K562 (cell line): Measurements from ENCODE around the gene TMEM184B. TPM values are rescaled to one million over a fixed set of nuclear protein-coding genes. Genes with fewer than 3 reads are reported as not detected.

Source experiments
- C11orf30 ChIP-seq: fragments of 450-650 bp; IDR thresholded peaks from 2 replicates; pipeline ENCODE4 v1.6.1; 2016; ENCODE audit warnings: low read depth, mild to moderate bottlenecking
- DDX20 ChIP-seq: fragments of 450-650 bp; IDR thresholded peaks from 2 replicates; pipeline ENCODE4 v1.6.1; 2016; ENCODE audit warnings: missing genetic modification characterization, low read depth, mild to moderate bottlenecking, missing compliant biosample characterization, moderate library complexity
- HBP1 ChIP-seq: fragments of 450-650 bp; formaldehyde crosslinking; IDR thresholded peaks from 2 replicates; pipeline ENCODE4 v1.4.0; 2022; ENCODE audit warnings: missing genetic modification characterization
- HMBOX1 ChIP-seq: sonication (generic); IDR thresholded peaks from 2 replicates; pipeline ENCODE4 v1.6.1; 2016
- MCM5 ChIP-seq: fragments of 450-650 bp; IDR thresholded peaks from 2 replicates; pipeline ENCODE4 v1.6.1; 2016; ENCODE audit warnings: low read depth
- MTA1 ChIP-seq: fragments of 450-650 bp; IDR thresholded peaks from 2 replicates; pipeline ENCODE4 v1.6.1; 2017; ENCODE audit warnings: borderline replicate concordance
- NRF1 ChIP-seq, 2 experiments: fragments of 450-650 bp; IDR thresholded peaks in 1 of 2; conservative IDR thresholded peaks in 1 of 2; 2 replicates each; pipeline ENCODE4 v1.6.1; 2014; ENCODE audit warnings: mild to moderate bottlenecking in 2 of 2
- SFPQ ChIP-seq: fragments of 200-400 bp; formaldehyde crosslinking; IDR thresholded peaks from 2 replicates; pipeline ENCODE4 v1.6.1; 2017; ENCODE audit warnings: mild to moderate bottlenecking, low read depth, low read length, moderate library complexity
- SRF ChIP-seq, 2 experiments: fragments of 250-450, 450-650 bp in 1 of 2; sonication (Bioruptor Pico) in 1 of 2; sonication (generic) in 1 of 2; formaldehyde crosslinking; IDR thresholded peaks; 2 replicates each; pipeline versions ENCODE4 v1.5.0 to v1.5.1; 2020 to 2022; ENCODE audit warnings: mild to moderate bottlenecking in 1 of 2, missing genetic modification reagents in 1 of 2
- TAL1 ChIP-seq: fragments of 450-650 bp; IDR thresholded peaks from 2 replicates; pipeline ENCODE4 v1.6.1; 2016; ENCODE audit warnings: mild to moderate bottlenecking
- ZKSCAN1 ChIP-seq: fragments of 150-350 bp; IDR thresholded peaks from 2 replicates; pipeline ENCODE4 v1.6.1; 2016; ENCODE audit warnings: low read depth, low read length
- ZMIZ1 ChIP-seq, 2 experiments: fragments of 150-350 bp in 1 of 2; IDR thresholded peaks; 2 replicates each; pipeline ENCODE4 v1.6.1; 2012 to 2016; ENCODE audit warnings: low read depth in 2 of 2, low read length in 2 of 2, mild to moderate bottlenecking in 1 of 2, moderate library complexity in 1 of 2
- ZNF184 ChIP-seq: sonication (generic); formaldehyde crosslinking; IDR thresholded peaks from 2 replicates; pipeline ENCODE4 v1.5.0; 2020; ENCODE audit warnings: missing genetic modification reagents
- ZNF561 ChIP-seq: fragments of 450-650 bp; formaldehyde crosslinking; conservative IDR thresholded peaks from 2 replicates; pipeline ENCODE4 v1.4.0; 2020; ENCODE audit warnings: mild to moderate bottlenecking, moderate library complexity
- polyA plus RNA-seq, 8 experiments: library from polyadenylated mRNA; depleted of rRNA in 4 of 8; stranded (reverse) in 5 of 8; unstranded in 3 of 8; fragments of >200 nt; fragmentation: Nextera tagmentation in 2 of 8; fragmentation: Illumina TruSeq in 1 of 8; extraction: Ambion mirVana in 2 of 8; extraction: Trizol in 1 of 8; gene quantifications; 2 replicates each; pipeline versions ENCODE4 v1.2.1 to v1.2.3, GENCODE V29; 2011 to 2014; ENCODE audit warnings: inconsistent platforms in 1 of 8, missing spikeins in 1 of 8
- total RNA-seq, 7 experiments: library from RNA; depleted of rRNA in 6 of 7; stranded (reverse); fragments of >200 nt in 6 of 7; fragmentation: Illumina TruSeq in 2 of 7; extraction: Trizol in 2 of 7; gene quantifications; 2 replicates each; pipeline versions ENCODE4 v1.2.1 to v1.2.3, GENCODE V29; 2011 to 2021; ENCODE audit warnings: low replicate concordance in 1 of 7
- TF ChIP-seq, protein P1 (sequence below): fragments of 250-450 bp; sonication (Bioruptor Pico); IDR thresholded peaks from 2 replicates; pipeline ENCODE4 v1.4.0; 2020
- TF ChIP-seq, protein P2 (sequence below), 3 experiments: fragments of 200-800 bp in 1 of 3; sonication (Bioruptor generic) in 1 of 3; sonication (generic) in 1 of 3; formaldehyde crosslinking in 1 of 3; IDR thresholded peaks; 2 replicates each; pipeline versions ENCODE4 v1.6.1 to v1.8.0; 2016 to 2022; ENCODE audit warnings: mild to moderate bottlenecking in 2 of 3, missing compliant biosample characterization in 2 of 3, missing genetic modification characterization in 2 of 3, missing genetic modification reagents in 1 of 3

The TMEM184B gene
- total and polyA plus RNA-seq, 9 of the 15 experiments (the other 6 are each of a cell fraction or from before 2014, with no cell fraction given): 0.31 to 25.1 (median 6.2) TPM

DNA sequence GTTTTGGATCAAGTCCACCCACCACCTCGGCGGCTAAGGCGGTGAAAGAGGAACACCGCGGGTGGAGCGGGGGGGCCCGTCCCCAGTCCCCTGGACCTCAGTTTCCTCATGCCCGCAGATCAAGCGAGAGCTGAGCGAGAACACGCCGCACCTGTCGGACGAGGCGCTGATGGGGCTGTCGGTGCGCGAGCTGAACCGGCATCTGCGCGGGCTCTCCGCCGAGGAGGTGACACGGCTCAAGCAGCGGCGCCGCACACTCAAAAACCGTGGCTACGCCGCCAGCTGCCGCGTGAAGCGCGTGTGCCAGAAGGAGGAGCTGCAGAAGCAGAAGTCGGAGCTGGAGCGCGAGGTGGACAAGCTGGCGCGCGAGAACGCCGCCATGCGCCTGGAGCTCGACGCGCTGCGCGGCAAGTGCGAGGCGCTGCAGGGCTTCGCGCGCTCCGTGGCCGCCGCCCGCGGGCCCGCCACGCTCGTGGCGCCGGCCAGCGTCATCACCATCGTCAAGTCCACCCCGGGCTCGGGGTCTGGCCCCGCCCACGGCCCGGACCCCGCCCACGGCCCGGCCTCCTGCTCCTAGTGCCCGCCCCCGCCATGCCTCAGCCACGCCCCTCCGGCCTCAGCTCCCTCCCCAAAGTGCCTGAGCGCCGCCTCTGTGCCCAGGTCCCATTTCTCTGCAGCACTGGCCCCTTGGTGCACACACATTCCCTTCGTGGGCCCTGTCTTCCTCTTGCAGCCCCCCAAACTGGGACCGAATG, 58.3 kb downstream of the TMEM184B start (continued):
- no peak for TF ChIP-seq HMBOX1
- TF ChIP-seq DDX20 (tag): no peak
- TF ChIP-seq SRF (CRISPR knock-in tag; IDR thresholded peaks at IDR 0.05): no peak
- TF ChIP-seq SFPQ: no peak
- TF ChIP-seq, protein P1, sequence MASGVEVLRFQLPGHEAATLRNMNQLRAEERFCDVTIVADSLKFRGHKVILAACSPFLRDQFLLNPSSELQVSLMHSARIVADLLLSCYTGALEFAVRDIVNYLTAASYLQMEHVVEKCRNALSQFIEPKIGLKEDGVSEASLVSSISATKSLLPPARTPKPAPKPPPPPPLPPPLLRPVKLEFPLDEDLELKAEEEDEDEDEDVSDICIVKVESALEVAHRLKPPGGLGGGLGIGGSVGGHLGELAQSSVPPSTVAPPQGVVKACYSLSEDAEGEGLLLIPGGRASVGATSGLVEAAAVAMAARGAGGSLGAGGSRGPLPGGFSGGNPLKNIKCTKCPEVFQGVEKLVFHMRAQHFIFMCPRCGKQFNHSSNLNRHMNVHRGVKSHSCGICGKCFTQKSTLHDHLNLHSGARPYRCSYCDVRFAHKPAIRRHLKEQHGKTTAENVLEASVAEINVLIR (CRISPR knock-in tag): no peak
- no peak for TF ChIP-seq MCM5
- peak; percentile 73 to 80 for TF ChIP-seq NRF1 (conservative IDR thresholded peaks at IDR 0.05 in 1 of 2, IDR thresholded peaks at IDR 0.05 in 1 of 2)
- no peak for TF ChIP-seq TAL1
- no peak for TF ChIP-seq MTA1
- TF ChIP-seq ZNF184 (CRISPR knock-in tag): no peak
- TF ChIP-seq C11orf30: no peak
- TF ChIP-seq ZNF561 (CRISPR knock-in tag): no peak
- TF ChIP-seq, protein P2, sequence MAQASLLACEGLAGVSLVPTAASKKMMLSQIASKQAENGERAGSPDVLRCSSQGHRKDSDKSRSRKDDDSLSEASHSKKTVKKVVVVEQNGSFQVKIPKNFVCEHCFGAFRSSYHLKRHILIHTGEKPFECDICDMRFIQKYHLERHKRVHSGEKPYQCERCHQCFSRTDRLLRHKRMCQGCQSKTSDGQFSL (CRISPR knock-in tag; IDR thresholded peaks at IDR 0.05): peak; percentile 75; the same call in 1 of the 2 replicates
- TF ChIP-seq, protein P2 (tag; IDR thresholded peaks at IDR 0.05): no peak
- TF ChIP-seq ZKSCAN1: 0 out of 2 replicates have a peak, but pooled peaks have one; percentile 19
- no peak for TF ChIP-seq HBP1 (CRISPR knock-in tag)
- no peak for TF ChIP-seq ZMIZ1 (IDR thresholded peaks at IDR 0.05; ENCODE audit: low read depth in 2 of 2, low read length in 2 of 2)
